HG03139 (cell line): ENCODE measurements around the gene SLITRK5.

Source experiments
- ATAC-seq: cut with Tn5 transposase; IDR thresholded peaks from one replicate; pipeline ENCODE4 v1.9.1; 2021; ENCODE audit not compliant: unreplicated experiment

SLITRK5 gene

GRCh38 chr13:87698268-87698667, 27.1 kb downstream of the SLITRK5 start:
- ATAC-seq = no peak

DNA sequence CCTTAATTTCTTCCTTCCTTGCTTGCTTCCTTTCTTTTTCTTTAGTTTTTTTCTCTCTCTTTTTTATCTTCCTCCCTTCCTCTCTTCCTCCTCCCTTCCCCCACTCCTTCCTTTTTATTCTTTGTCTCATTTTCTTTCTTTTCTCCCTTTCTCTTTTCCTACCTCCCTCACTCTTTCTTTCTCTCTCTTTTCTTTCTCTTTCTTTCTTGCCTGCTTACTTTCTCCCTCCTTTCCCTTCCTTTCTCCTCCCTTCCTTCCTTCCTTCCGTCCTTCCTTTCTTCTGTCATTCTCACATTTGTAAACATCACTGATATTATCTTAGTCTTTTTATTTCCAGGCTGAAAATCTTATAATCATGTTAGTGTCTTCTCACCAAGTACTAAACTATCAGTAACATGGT, 38.8 kb downstream of the SLITRK5 start:
- no peak for ATAC-seq

DNA sequence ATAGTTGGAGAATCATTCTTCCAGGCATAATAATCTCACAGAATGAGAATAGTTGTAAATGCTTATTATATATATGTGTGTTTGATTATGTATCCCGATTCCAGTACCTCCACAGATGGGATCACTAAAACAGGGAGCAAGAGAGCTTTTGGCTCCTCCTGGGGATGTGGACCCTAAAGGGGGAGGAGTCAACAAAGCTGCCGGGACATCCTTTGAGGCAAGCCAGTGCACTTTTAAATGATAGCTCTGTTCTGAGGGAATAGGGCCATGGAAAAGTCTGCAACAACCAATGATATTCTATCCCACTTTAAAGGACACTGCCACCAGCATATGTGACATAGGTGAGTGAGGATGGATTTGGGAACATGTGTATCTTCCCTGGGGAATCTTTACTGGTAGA, 40.8 kb downstream of the SLITRK5 start:
- no peak for ATAC-seq
